Dendritic cell treated with granulocyte-macrophage colony-stimulating factor and Interleukin-4, amounts not matched to agents 40 ng/mL and 50 ng/mL, for 4 days (primary cell): ENCODE data around the gene PTX4.

Experiments used
- H3K27ac Mint-ChIP-seq: one replicate; pipeline ENCODE4 v1.8.0; 2022; ENCODE audit warnings: mild to moderate bottlenecking, mixed read lengths
- H3K27me3 Mint-ChIP-seq: one replicate; pipeline ENCODE4 v1.8.0; 2022; ENCODE audit warnings: mild to moderate bottlenecking, mixed read lengths
- H3K36me3 Mint-ChIP-seq: one replicate; pipeline ENCODE4 v1.8.0; 2022; ENCODE audit warnings: low read depth, mixed read lengths
- H3K4me1 Mint-ChIP-seq: one replicate; pipeline ENCODE4 v1.8.0; 2022; ENCODE audit warnings: low read depth, mixed read lengths
- H3K4me3 Mint-ChIP-seq: one replicate; pipeline ENCODE4 v1.8.0; 2022; ENCODE audit warnings: mild to moderate bottlenecking, moderate library complexity, mixed read lengths
- H3K9me3 Mint-ChIP-seq: one replicate; pipeline ENCODE4 v1.8.0; 2022; ENCODE audit warnings: mixed read lengths
- intact Hi-C: fragments of 100-400 bp; cut with micrococcal nuclease; formaldehyde crosslinking; loops from one replicate; pipeline ENCODE4 v1.15.0; 2022

PTX4 gene

GRCh38 chr16:1488619-1489018 lies at the start of gene PTX4:
TSS of gene PTX4 (minus strand) at chr16:1488944. CDS start at chr16:1488909, 35 bp downstream.
- Mint-ChIP-seq H3K4me1 (peaks cover 36% of the 10 kb centered on the region), H3K9me3 (no peaks in the 10 kb centered on the region), H3K27me3 (no peaks in the 10 kb centered on the region), H3K4me3 (no peak within 1 kb of the TSS), H3K27ac (peak within 1 kb of the TSS; percentile 53), H3K36me3 (peaks cover 8% of the 10 kb centered on the region)
- intact Hi-C loops, result no loop called here

- Mint-ChIP-seq H3K27me3 (peaks cover 47% of the 10 kb centered on the region), H3K4me3 (no peak overlapping the region), H3K9me3 (no peaks in the 10 kb centered on the region), H3K4me1 (peaks cover 19% of the 10 kb centered on the region), H3K27ac (no peak overlapping the region), H3K36me3 (no peaks in the 10 kb centered on the region)
- intact Hi-C loops, result no loop called here
These were observed 49.1 kb upstream of the PTX4 start for GRCh38 chr16:1537763-1538289.

GRCh38 chr16:1537138-1537577 lies 48.4 kb upstream of the PTX4 start:
- intact Hi-C loops, result no loop called here

GRCh38 chr16:1536601-1537000 lies 47.9 kb upstream of the PTX4 start:
- Mint-ChIP-seq H3K4me3 (no peak overlapping the region), H3K9me3 (no peaks in the 10 kb centered on the region), H3K4me1 (peaks cover 8% of the 10 kb centered on the region), H3K27me3 (peaks cover 58% of the 10 kb centered on the region), H3K36me3 (no peaks in the 10 kb centered on the region), H3K27ac (no peak overlapping the region)
- intact Hi-C loops, result no loop called here

More at GRCh38 chr16:1537138-1537577, 48.4 kb upstream of the PTX4 start:
- peaks cover 54% of the 10 kb centered on the region for H3K27me3 Mint-ChIP-seq
- H3K36me3 Mint-ChIP-seq, result no peaks in the 10 kb centered on the region
- no peak overlapping the region for H3K27ac Mint-ChIP-seq
- H3K4me1 Mint-ChIP-seq, result peaks cover 13% of the 10 kb centered on the region
- no peak overlapping the region for H3K4me3 Mint-ChIP-seq
- H3K9me3 Mint-ChIP-seq, result no peaks in the 10 kb centered on the region

- H3K4me1 Mint-ChIP-seq, result peaks cover 8% of the 10 kb centered on the region
- intact Hi-C loops, result no loop called here
- no peaks in the 10 kb centered on the region for H3K9me3 Mint-ChIP-seq
- no peak overlapping the region for H3K27ac Mint-ChIP-seq
- H3K27me3 Mint-ChIP-seq, result peaks cover 62% of the 10 kb centered on the region
- no peak overlapping the region for H3K4me3 Mint-ChIP-seq
- no peaks in the 10 kb centered on the region for H3K36me3 Mint-ChIP-seq
These were observed 46.9 kb upstream of the PTX4 start for GRCh38 chr16:1535391-1536291.

GRCh38 chr16:1534021-1535020 lies 45.6 kb upstream of the PTX4 start:
- Mint-ChIP-seq H3K27me3 (peaks cover 60% of the 10 kb centered on the region), H3K4me1 (peaks cover 8% of the 10 kb centered on the region), H3K27ac (no peak overlapping the region), H3K4me3 (no peak overlapping the region), H3K9me3 (no peaks in the 10 kb centered on the region), H3K36me3 (no peaks in the 10 kb centered on the region)
- intact Hi-C loops, result no loop called here

GRCh38 chr16:1533443-1533951 lies 44.8 kb upstream of the PTX4 start, which contains the start of gene TMEM204:
TSS of gene TMEM204 (plus strand) at chr16:1533666. CDS start at chr16:1534276, 610 bp downstream.
- H3K4me1 Mint-ChIP-seq, result peaks cover 8% of the 10 kb centered on the region
- H3K36me3 Mint-ChIP-seq, result no peaks in the 10 kb centered on the region
- no peak within 1 kb of the TSS for H3K4me3 Mint-ChIP-seq
- no peaks in the 10 kb centered on the region for H3K9me3 Mint-ChIP-seq
- H3K27me3 Mint-ChIP-seq, result peaks cover 60% of the 10 kb centered on the region
- intact Hi-C loops, result no loop called here
- H3K27ac Mint-ChIP-seq, result no peak within 1 kb of the TSS

GRCh38 chr16:1532771-1533170 lies 44.0 kb upstream of the PTX4 start:
- Mint-ChIP-seq H3K36me3 (no peaks in the 10 kb centered on the region), H3K9me3 (no peaks in the 10 kb centered on the region), H3K4me1 (peaks cover 14% of the 10 kb centered on the region), H3K4me3 (no peak overlapping the region), H3K27ac (no peak overlapping the region), H3K27me3 (peaks cover 56% of the 10 kb centered on the region)
- intact Hi-C loops, result no loop called here

- no peak overlapping the region for H3K27ac Mint-ChIP-seq
- H3K4me3 Mint-ChIP-seq, result no peak overlapping the region
- H3K9me3 Mint-ChIP-seq, result no peaks in the 10 kb centered on the region
- peaks cover 16% of the 10 kb centered on the region for H3K4me1 Mint-ChIP-seq
- no peaks in the 10 kb centered on the region for H3K36me3 Mint-ChIP-seq
- intact Hi-C loops, result no loop called here
- H3K27me3 Mint-ChIP-seq, result peaks cover 54% of the 10 kb centered on the region
These were observed 43.5 kb upstream of the PTX4 start for GRCh38 chr16:1532081-1532760.

- no peak overlapping the region for H3K4me3 Mint-ChIP-seq
- intact Hi-C loops, result no loop called here
These were observed 42.8 kb upstream of the PTX4 start for GRCh38 chr16:1531638-1531910.

GRCh38 chr16:1530883-1531637 lies 42.3 kb upstream of the PTX4 start:
- intact Hi-C loops, result no loop called here
- Mint-ChIP-seq H3K4me1 (peaks cover 16% of the 10 kb centered on the region), H3K9me3 (no peaks in the 10 kb centered on the region), H3K36me3 (no peaks in the 10 kb centered on the region), H3K27me3 (peaks cover 52% of the 10 kb centered on the region), H3K27ac (no peak overlapping the region), H3K4me3 (no peak overlapping the region)

More at GRCh38 chr16:1531638-1531910, 42.8 kb upstream of the PTX4 start:
- H3K27ac Mint-ChIP-seq, result no peak overlapping the region
- H3K27me3 Mint-ChIP-seq, result peaks cover 56% of the 10 kb centered on the region
- no peaks in the 10 kb centered on the region for H3K36me3 Mint-ChIP-seq
- H3K4me1 Mint-ChIP-seq, result peaks cover 16% of the 10 kb centered on the region
- H3K9me3 Mint-ChIP-seq, result no peaks in the 10 kb centered on the region

GRCh38 chr16:1530349-1530882 lies 41.7 kb upstream of the PTX4 start:
- no peak overlapping the region for H3K27ac Mint-ChIP-seq
- intact Hi-C loops, result no loop called here
- H3K4me3 Mint-ChIP-seq, result no peak overlapping the region
- H3K9me3 Mint-ChIP-seq, result no peaks in the 10 kb centered on the region
- peaks cover 16% of the 10 kb centered on the region for H3K4me1 Mint-ChIP-seq
- peaks cover 46% of the 10 kb centered on the region for H3K27me3 Mint-ChIP-seq
- H3K36me3 Mint-ChIP-seq, result no peaks in the 10 kb centered on the region
